Measurements from ENCODE around the gene RGL2. TPM values are rescaled to one million over a fixed set of nuclear protein-coding genes. Genes with fewer than 3 reads are reported as not detected.
A peak's percentile ranks its signal among the peaks of the same experiment; 100 is the strongest.

The RGL2 gene
- total and polyA plus RNA-seq, 2 of the 13 experiments (the other 11 are each of a cell fraction or from before 2014, with no cell fraction given) = 22.9 to 47.4 TPM

DNA sequence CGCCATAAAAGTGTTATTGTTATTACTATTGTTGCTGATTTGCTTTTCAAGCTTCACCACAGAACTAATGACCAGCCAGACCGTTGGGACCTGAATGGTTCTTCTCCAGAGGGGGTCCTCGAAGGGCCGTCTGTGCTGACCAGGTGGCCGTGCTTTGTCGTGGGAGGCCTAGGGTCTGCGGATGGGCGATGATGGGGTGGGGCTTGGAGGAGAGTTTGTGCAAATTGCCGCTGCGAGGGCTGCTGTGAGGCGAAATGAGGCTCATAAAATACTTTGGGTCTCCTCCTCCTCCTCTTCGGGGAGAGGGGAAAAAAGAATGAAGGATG lies 24.8 kb upstream of the RGL2 start (continued):
- TF ChIP-seq, protein P1, sequence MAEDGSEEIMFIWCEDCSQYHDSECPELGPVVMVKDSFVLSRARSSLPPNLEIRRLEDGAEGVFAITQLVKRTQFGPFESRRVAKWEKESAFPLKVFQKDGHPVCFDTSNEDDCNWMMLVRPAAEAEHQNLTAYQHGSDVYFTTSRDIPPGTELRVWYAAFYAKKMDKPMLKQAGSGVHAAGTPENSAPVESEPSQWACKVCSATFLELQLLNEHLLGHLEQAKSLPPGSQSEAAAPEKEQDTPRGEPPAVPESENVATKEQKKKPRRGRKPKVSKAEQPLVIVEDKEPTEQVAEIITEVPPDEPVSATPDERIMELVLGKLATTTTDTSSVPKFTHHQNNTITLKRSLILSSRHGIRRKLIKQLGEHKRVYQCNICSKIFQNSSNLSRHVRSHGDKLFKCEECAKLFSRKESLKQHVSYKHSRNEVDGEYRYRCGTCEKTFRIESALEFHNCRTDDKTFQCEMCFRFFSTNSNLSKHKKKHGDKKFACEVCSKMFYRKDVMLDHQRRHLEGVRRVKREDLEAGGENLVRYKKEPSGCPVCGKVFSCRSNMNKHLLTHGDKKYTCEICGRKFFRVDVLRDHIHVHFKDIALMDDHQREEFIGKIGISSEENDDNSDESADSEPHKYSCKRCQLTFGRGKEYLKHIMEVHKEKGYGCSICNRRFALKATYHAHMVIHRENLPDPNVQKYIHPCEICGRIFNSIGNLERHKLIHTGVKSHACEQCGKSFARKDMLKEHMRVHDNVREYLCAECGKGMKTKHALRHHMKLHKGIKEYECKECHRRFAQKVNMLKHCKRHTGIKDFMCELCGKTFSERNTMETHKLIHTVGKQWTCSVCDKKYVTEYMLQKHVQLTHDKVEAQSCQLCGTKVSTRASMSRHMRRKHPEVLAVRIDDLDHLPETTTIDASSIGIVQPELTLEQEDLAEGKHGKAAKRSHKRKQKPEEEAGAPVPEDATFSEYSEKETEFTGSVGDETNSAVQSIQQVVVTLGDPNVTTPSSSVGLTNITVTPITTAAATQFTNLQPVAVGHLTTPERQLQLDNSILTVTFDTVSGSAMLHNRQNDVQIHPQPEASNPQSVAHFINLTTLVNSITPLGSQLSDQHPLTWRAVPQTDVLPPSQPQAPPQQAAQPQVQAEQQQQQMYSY (CRISPR knock-in tag; IDR thresholded peaks at IDR 0.05) = no peak
- TF ChIP-seq TCF7L2 (IDR thresholded peaks at IDR 0.05; ENCODE audit: low read depth, low read length) (no peak), TFE3 (CRISPR knock-in tag; IDR thresholded peaks at IDR 0.05) (no peak), ATF7 (IDR thresholded peaks at IDR 0.05) (no peak), ATF7 (CRISPR knock-in tag; IDR thresholded peaks at IDR 0.05) (no peak), SMYD3 (CRISPR knock-in tag; IDR thresholded peaks at IDR 0.05) (no peak), ZNF142 (CRISPR knock-in tag; IDR thresholded peaks at IDR 0.05) (no peak), SP5 (CRISPR knock-in tag; IDR thresholded peaks at IDR 0.05; ENCODE audit: borderline replicate concordance, low read depth) (no peak), AKAP8 (CRISPR knock-in tag; IDR thresholded peaks at IDR 0.05) (no peak), CTCF (CRISPR knock-in tag; IDR thresholded peaks at IDR 0.05) (peak; percentile 53; the same call in 1 of the 2 replicates), CHCHD3 (CRISPR knock-in tag; IDR thresholded peaks at IDR 0.05) (no peak), GABPB1 (CRISPR knock-in tag; IDR thresholded peaks at IDR 0.05) (no peak), SMARCC2 (IDR thresholded peaks at IDR 0.05) (no peak), RXRB (CRISPR knock-in tag; IDR thresholded peaks at IDR 0.05; ENCODE audit: borderline replicate concordance) (no peak), MED8 (CRISPR knock-in tag; IDR thresholded peaks at IDR 0.05; ENCODE audit: insufficient replicate concordance) (peak; percentile 10)
- TF ChIP-seq, protein P2, sequence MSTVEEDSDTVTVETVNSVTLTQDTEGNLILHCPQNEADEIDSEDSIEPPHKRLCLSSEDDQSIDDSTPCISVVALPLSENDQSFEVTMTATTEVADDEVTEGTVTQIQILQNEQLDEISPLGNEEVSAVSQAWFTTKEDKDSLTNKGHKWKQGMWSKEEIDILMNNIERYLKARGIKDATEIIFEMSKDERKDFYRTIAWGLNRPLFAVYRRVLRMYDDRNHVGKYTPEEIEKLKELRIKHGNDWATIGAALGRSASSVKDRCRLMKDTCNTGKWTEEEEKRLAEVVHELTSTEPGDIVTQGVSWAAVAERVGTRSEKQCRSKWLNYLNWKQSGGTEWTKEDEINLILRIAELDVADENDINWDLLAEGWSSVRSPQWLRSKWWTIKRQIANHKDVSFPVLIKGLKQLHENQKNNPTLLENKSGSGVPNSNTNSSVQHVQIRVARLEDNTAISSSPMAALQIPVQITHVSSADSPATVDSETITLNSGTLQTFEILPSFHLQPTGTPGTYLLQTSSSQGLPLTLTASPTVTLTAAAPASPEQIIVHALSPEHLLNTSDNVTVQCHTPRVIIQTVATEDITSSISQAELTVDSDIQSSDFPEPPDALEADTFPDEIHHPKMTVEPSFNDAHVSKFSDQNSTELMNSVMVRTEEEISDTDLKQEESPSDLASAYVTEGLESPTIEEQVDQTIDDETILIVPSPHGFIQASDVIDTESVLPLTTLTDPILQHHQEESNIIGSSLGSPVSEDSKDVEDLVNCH (CRISPR knock-in tag; IDR thresholded peaks at IDR 0.05) = no peak

Measured in HepG2 (cell line).